Mucosa of stomach (tissue), 1 donor: ENCODE results near the gene DCLK1.

Experiments
- H3K27me3 ChIP-seq: one replicate; pipeline ENCODE4 v1.7.0; 2013; ENCODE audit warnings: mild to moderate bottlenecking, low read length; ENCODE audit not compliant: control insufficient read depth, insufficient read depth
- H3K36me3 ChIP-seq: one replicate; pipeline ENCODE4 v1.7.0; 2013; ENCODE audit warnings: low read length; ENCODE audit not compliant: control insufficient read depth, insufficient read depth
- H3K4me1 ChIP-seq: one replicate; pipeline ENCODE4 v1.7.0; 2013; ENCODE audit warnings: mild to moderate bottlenecking, low read length; ENCODE audit not compliant: control insufficient read depth, insufficient read depth
- H3K4me3 ChIP-seq: one replicate; pipeline ENCODE4 v1.7.0; 2013; ENCODE audit warnings: low read length
- H3K9ac ChIP-seq: one replicate; pipeline ENCODE4 v1.7.0; 2013; ENCODE audit warnings: mild to moderate bottlenecking, low read length, moderate library complexity
- H3K9me3 ChIP-seq: one replicate; pipeline ENCODE4 v1.7.0; 2013; ENCODE audit warnings: mild to moderate bottlenecking, low read length, moderate library complexity; ENCODE audit not compliant: control insufficient read depth
- donor health status: Pancreatic carcinoma.

The DCLK1 gene

GRCh38 chr13:35965226-35965927 lies 165.8 kb downstream of the DCLK1 start:
- Histone ChIP-seq H3K9me3 (no peaks in the 10 kb centered on the region), H3K27me3 (no peaks in the 10 kb centered on the region), H3K36me3 (no peaks in the 10 kb centered on the region), H3K4me3 (no peak overlapping the region), H3K9ac (no peak overlapping the region), H3K4me1 (no peaks in the 10 kb centered on the region)

GRCh38 chr13:35964863-35965180 lies 166.4 kb downstream of the DCLK1 start:
- H3K4me1 ChIP-seq = no peaks in the 10 kb centered on the region
- no peaks in the 10 kb centered on the region for H3K36me3 ChIP-seq
- no peaks in the 10 kb centered on the region for H3K27me3 ChIP-seq
- H3K9ac ChIP-seq = no peak overlapping the region
- no peak overlapping the region for H3K4me3 ChIP-seq
- no peaks in the 10 kb centered on the region for H3K9me3 ChIP-seq

- no peaks in the 10 kb centered on the region for H3K9me3 ChIP-seq
- no peaks in the 10 kb centered on the region for H3K4me1 ChIP-seq
- H3K9ac ChIP-seq = no peak overlapping the region
- H3K36me3 ChIP-seq = no peaks in the 10 kb centered on the region
- no peak overlapping the region for H3K4me3 ChIP-seq
- no peaks in the 10 kb centered on the region for H3K27me3 ChIP-seq
These were observed 166.9 kb downstream of the DCLK1 start for GRCh38 chr13:35964011-35964862.

GRCh38 chr13:35961461-35962220 lies 169.5 kb downstream of the DCLK1 start:
- Histone ChIP-seq H3K36me3 (no peaks in the 10 kb centered on the region), H3K27me3 (no peaks in the 10 kb centered on the region), H3K4me1 (no peaks in the 10 kb centered on the region), H3K9ac (no peak overlapping the region), H3K9me3 (no peaks in the 10 kb centered on the region), H3K4me3 (no peak overlapping the region)

GRCh38 chr13:35961002-35961401 lies 170.2 kb downstream of the DCLK1 start:
- Histone ChIP-seq H3K27me3 (no peaks in the 10 kb centered on the region), H3K4me1 (no peaks in the 10 kb centered on the region), H3K9me3 (no peaks in the 10 kb centered on the region), H3K9ac (no peak overlapping the region), H3K4me3 (no peak overlapping the region), H3K36me3 (no peaks in the 10 kb centered on the region)

GRCh38 chr13:35957996-35958395 lies 173.2 kb downstream of the DCLK1 start:
- Histone ChIP-seq H3K36me3 (no peaks in the 10 kb centered on the region), H3K4me1 (no peaks in the 10 kb centered on the region), H3K4me3 (no peak overlapping the region), H3K9ac (no peak overlapping the region), H3K9me3 (no peaks in the 10 kb centered on the region), H3K27me3 (no peaks in the 10 kb centered on the region)

- Histone ChIP-seq H3K4me1 (no peaks in the 10 kb centered on the region), H3K9ac (no peak overlapping the region), H3K27me3 (no peaks in the 10 kb centered on the region), H3K4me3 (no peak overlapping the region), H3K36me3 (no peaks in the 10 kb centered on the region), H3K9me3 (no peaks in the 10 kb centered on the region)
These were observed 173.9 kb downstream of the DCLK1 start for GRCh38 chr13:35957241-35957731.

- H3K27me3 ChIP-seq = no peaks in the 10 kb centered on the region
- H3K36me3 ChIP-seq = no peaks in the 10 kb centered on the region
- H3K4me1 ChIP-seq = no peaks in the 10 kb centered on the region
- no peaks in the 10 kb centered on the region for H3K9me3 ChIP-seq
- H3K4me3 ChIP-seq = no peak overlapping the region
- no peak overlapping the region for H3K9ac ChIP-seq
These were observed 175.1 kb downstream of the DCLK1 start for GRCh38 chr13:35956074-35956473.

GRCh38 chr13:35954207-35954560 lies 177.0 kb downstream of the DCLK1 start:
- no peaks in the 10 kb centered on the region for H3K4me1 ChIP-seq
- no peaks in the 10 kb centered on the region for H3K9me3 ChIP-seq
- H3K27me3 ChIP-seq = no peaks in the 10 kb centered on the region
- H3K36me3 ChIP-seq = no peaks in the 10 kb centered on the region
- H3K9ac ChIP-seq = no peak overlapping the region
- no peak overlapping the region for H3K4me3 ChIP-seq

GRCh38 chr13:35953537-35954206 lies 177.5 kb downstream of the DCLK1 start:
- Histone ChIP-seq H3K36me3 (no peaks in the 10 kb centered on the region), H3K4me1 (no peaks in the 10 kb centered on the region), H3K4me3 (no peak overlapping the region), H3K27me3 (no peaks in the 10 kb centered on the region), H3K9me3 (no peaks in the 10 kb centered on the region), H3K9ac (no peak overlapping the region)

- Histone ChIP-seq H3K27me3 (no peaks in the 10 kb centered on the region), H3K4me3 (no peak overlapping the region), H3K9ac (no peak overlapping the region), H3K9me3 (no peaks in the 10 kb centered on the region), H3K4me1 (no peaks in the 10 kb centered on the region), H3K36me3 (no peaks in the 10 kb centered on the region)
These were observed 183.9 kb downstream of the DCLK1 start for GRCh38 chr13:35947315-35947714.
